Measurements from ENCODE around the gene CREG1.

Gene CREG1

GRCh38 chr1:167553136-167554027 is at the start of gene CREG1:
Gene CREG1 (minus strand): TSS chr1:167553762.
- no peak for TF ChIP-seq EZH2 (IDR thresholded peaks at IDR 0.05)
- no peak for TF ChIP-seq FOXP2 (optimal IDR thresholded peaks at IDR 0.05; ENCODE audit: control extremely low read depth, extremely low read length, insufficient read depth)
- peak; percentile 48; the same call in 1 of the 2 replicates for TF ChIP-seq POLR2AphosphoS5 (IDR thresholded peaks at IDR 0.05; ENCODE audit: borderline replicate concordance, low read depth, low read length)
- Histone ChIP-seq H3K4me3 (peak within 1 kb of the TSS; percentile 89), H3K9ac (ENCODE audit: insufficient read length) (peak within 1 kb of the TSS; percentile 67), H3K36me3 (ENCODE audit: insufficient read depth, low read length) (no peaks in the 10 kb centered on the region), H3K9me3 (ENCODE audit: low read depth, low read length) (no peaks in the 10 kb centered on the region), H3K27ac (no peak within 1 kb of the TSS)
- DNase-seq (ENCODE audit: low read depth, low spot score), result no peak

- Histone ChIP-seq H3K4me3 (no peak overlapping the region), H3K27ac (no peak overlapping the region), H3K9ac (ENCODE audit: insufficient read length) (no peak overlapping the region), H3K36me3 (ENCODE audit: insufficient read depth, low read length) (no peaks in the 10 kb centered on the region), H3K9me3 (ENCODE audit: low read depth, low read length) (no peaks in the 10 kb centered on the region)
- TF ChIP-seq FOXP2 (optimal IDR thresholded peaks at IDR 0.05; ENCODE audit: control extremely low read depth, extremely low read length, insufficient read depth) (no peak), POLR2AphosphoS5 (IDR thresholded peaks at IDR 0.05; ENCODE audit: borderline replicate concordance, low read depth, low read length) (no peak), EZH2 (IDR thresholded peaks at IDR 0.05) (no peak)
- no peak for DNase-seq (ENCODE audit: low read depth, low spot score)
Observed at GRCh38 chr1:167602840-167603239, 49.3 kb upstream of the CREG1 start.

- no peak overlapping the region for H3K9ac ChIP-seq (ENCODE audit: insufficient read length)
- TF ChIP-seq POLR2AphosphoS5 (IDR thresholded peaks at IDR 0.05; ENCODE audit: borderline replicate concordance, low read depth, low read length) (no peak), EZH2 (IDR thresholded peaks at IDR 0.05) (no peak), FOXP2 (optimal IDR thresholded peaks at IDR 0.05; ENCODE audit: control extremely low read depth, extremely low read length, insufficient read depth) (no peak)
- H3K4me3 ChIP-seq, result no peak overlapping the region
- H3K36me3 ChIP-seq (ENCODE audit: insufficient read depth, low read length), result no peaks in the 10 kb centered on the region
- DNase-seq (ENCODE audit: low read depth, low spot score), result no peak
- H3K27ac ChIP-seq, result no peak overlapping the region
- H3K9me3 ChIP-seq (ENCODE audit: low read depth, low read length), result no peaks in the 10 kb centered on the region
Observed at GRCh38 chr1:167601442-167602383, 48.2 kb upstream of the CREG1 start.

- no peak for DNase-seq (ENCODE audit: low read depth, low spot score)
- TF ChIP-seq FOXP2 (optimal IDR thresholded peaks at IDR 0.05; ENCODE audit: control extremely low read depth, extremely low read length, insufficient read depth) (no peak), EZH2 (IDR thresholded peaks at IDR 0.05) (no peak), POLR2AphosphoS5 (IDR thresholded peaks at IDR 0.05; ENCODE audit: borderline replicate concordance, low read depth, low read length) (no peak)
- H3K9ac ChIP-seq (ENCODE audit: insufficient read length), result no peak overlapping the region
- no peak overlapping the region for H3K4me3 ChIP-seq
- H3K36me3 ChIP-seq (ENCODE audit: insufficient read depth, low read length), result no peaks in the 10 kb centered on the region
- H3K27ac ChIP-seq, result no peak overlapping the region
- H3K9me3 ChIP-seq (ENCODE audit: low read depth, low read length), result no peaks in the 10 kb centered on the region
Observed at GRCh38 chr1:167599957-167600581, 46.5 kb upstream of the CREG1 start.

GRCh38 chr1:167594822-167595221 is 41.3 kb upstream of the CREG1 start:
- Histone ChIP-seq H3K27ac (no peak overlapping the region), H3K9me3 (ENCODE audit: low read depth, low read length) (no peaks in the 10 kb centered on the region), H3K36me3 (ENCODE audit: insufficient read depth, low read length) (no peaks in the 10 kb centered on the region), H3K9ac (ENCODE audit: insufficient read length) (no peak overlapping the region), H3K4me3 (no peak overlapping the region)
- no peak for DNase-seq (ENCODE audit: low read depth, low spot score)
- no peak for TF ChIP-seq POLR2AphosphoS5 (IDR thresholded peaks at IDR 0.05; ENCODE audit: borderline replicate concordance, low read depth, low read length)
- no peak for TF ChIP-seq EZH2 (IDR thresholded peaks at IDR 0.05)
- no peak for TF ChIP-seq FOXP2 (optimal IDR thresholded peaks at IDR 0.05; ENCODE audit: control extremely low read depth, extremely low read length, insufficient read depth)

GRCh38 chr1:167593860-167594259 is 40.3 kb upstream of the CREG1 start:
- Histone ChIP-seq H3K4me3 (no peak overlapping the region), H3K9ac (ENCODE audit: insufficient read length) (no peak overlapping the region), H3K9me3 (ENCODE audit: low read depth, low read length) (no peaks in the 10 kb centered on the region), H3K36me3 (ENCODE audit: insufficient read depth, low read length) (no peaks in the 10 kb centered on the region), H3K27ac (no peak overlapping the region)
- TF ChIP-seq FOXP2 (optimal IDR thresholded peaks at IDR 0.05; ENCODE audit: control extremely low read depth, extremely low read length, insufficient read depth) (no peak), POLR2AphosphoS5 (IDR thresholded peaks at IDR 0.05; ENCODE audit: borderline replicate concordance, low read depth, low read length) (no peak), EZH2 (IDR thresholded peaks at IDR 0.05) (no peak)
- DNase-seq (ENCODE audit: low read depth, low spot score), result no peak

GRCh38 chr1:167592475-167592874 is 38.9 kb upstream of the CREG1 start:
- Histone ChIP-seq H3K27ac (no peak overlapping the region), H3K36me3 (ENCODE audit: insufficient read depth, low read length) (no peaks in the 10 kb centered on the region), H3K4me3 (no peak overlapping the region), H3K9me3 (ENCODE audit: low read depth, low read length) (no peaks in the 10 kb centered on the region), H3K9ac (ENCODE audit: insufficient read length) (no peak overlapping the region)
- no peak for DNase-seq (ENCODE audit: low read depth, low spot score)
- TF ChIP-seq POLR2AphosphoS5 (IDR thresholded peaks at IDR 0.05; ENCODE audit: borderline replicate concordance, low read depth, low read length) (no peak), EZH2 (IDR thresholded peaks at IDR 0.05) (no peak), FOXP2 (optimal IDR thresholded peaks at IDR 0.05; ENCODE audit: control extremely low read depth, extremely low read length, insufficient read depth) (no peak)

All from SK-N-MC (cell line).